Osteocyte (in vitro differentiated cells): ENCODE data around the gene H1-8. TPM values are rescaled to one million over a fixed set of nuclear protein-coding genes. Genes with fewer than 3 reads are reported as not detected.

Experiments used
- DNase-seq: peaks from one replicate; pipeline ENCODE4 v3.0.0; 2021; ENCODE audit warnings: mixed read lengths; ENCODE audit not compliant: unreplicated experiment; ENCODE audit errors: extremely low spot score
- H3K27ac Mint-ChIP-seq: one replicate; pipeline ENCODE4 v1.8.0; 2021; ENCODE audit warnings: mild to moderate bottlenecking, mixed read lengths; ENCODE audit not compliant: unreplicated experiment
- H3K27me3 Mint-ChIP-seq: one replicate; pipeline ENCODE4 v1.8.0; 2021; ENCODE audit warnings: mixed read lengths; ENCODE audit not compliant: unreplicated experiment
- H3K36me3 Mint-ChIP-seq: one replicate; pipeline ENCODE4 v1.8.0; 2021; ENCODE audit warnings: mixed read lengths; ENCODE audit not compliant: unreplicated experiment
- H3K4me1 Mint-ChIP-seq: one replicate; pipeline ENCODE4 v1.8.0; 2021; ENCODE audit warnings: mixed read lengths; ENCODE audit not compliant: unreplicated experiment
- H3K4me3 Mint-ChIP-seq: one replicate; pipeline ENCODE4 v1.8.0; 2021; ENCODE audit warnings: mild to moderate bottlenecking, moderate library complexity, mixed read lengths; ENCODE audit not compliant: unreplicated experiment
- H3K9me3 Mint-ChIP-seq: one replicate; pipeline ENCODE4 v1.8.0; 2021; ENCODE audit warnings: mixed read lengths; ENCODE audit not compliant: unreplicated experiment
- CTCF ChIP-seq: fragments of 200-600 bp; sonication (generic); IDR thresholded peaks from 2 replicates; pipeline ENCODE4 v1.5.0; 2021; ENCODE audit warnings: antibody characterized with exemption, mild to moderate bottlenecking, moderate library complexity
- total RNA-seq: library from RNA; stranded (reverse); gene quantifications from 2 replicates; pipeline ENCODE4 v1.2.1, GENCODE V29; 2021

Gene H1-8
- total RNA-seq, 1 donor from 2014 or later: not detected

- Mint-ChIP-seq H3K27ac (peak within 1 kb of the TSS; percentile 27), H3K4me3 (no peak within 1 kb of the TSS), H3K36me3 (no peaks in the 10 kb centered on the region), H3K27me3 (no peaks in the 10 kb centered on the region), H3K4me1 (peaks cover 49% of the 10 kb centered on the region), H3K9me3 (no peaks in the 10 kb centered on the region)
- DNase-seq: no peak
- no peak for TF ChIP-seq CTCF
These were observed 14.3 kb upstream of the H1-8 start, which contains the start of gene RHO for GRCh38 chr3:129528589-129529100. TSS of gene RHO (plus strand) at chr3:129528639. CDS start at chr3:129528734, 95 bp downstream.

DNA sequence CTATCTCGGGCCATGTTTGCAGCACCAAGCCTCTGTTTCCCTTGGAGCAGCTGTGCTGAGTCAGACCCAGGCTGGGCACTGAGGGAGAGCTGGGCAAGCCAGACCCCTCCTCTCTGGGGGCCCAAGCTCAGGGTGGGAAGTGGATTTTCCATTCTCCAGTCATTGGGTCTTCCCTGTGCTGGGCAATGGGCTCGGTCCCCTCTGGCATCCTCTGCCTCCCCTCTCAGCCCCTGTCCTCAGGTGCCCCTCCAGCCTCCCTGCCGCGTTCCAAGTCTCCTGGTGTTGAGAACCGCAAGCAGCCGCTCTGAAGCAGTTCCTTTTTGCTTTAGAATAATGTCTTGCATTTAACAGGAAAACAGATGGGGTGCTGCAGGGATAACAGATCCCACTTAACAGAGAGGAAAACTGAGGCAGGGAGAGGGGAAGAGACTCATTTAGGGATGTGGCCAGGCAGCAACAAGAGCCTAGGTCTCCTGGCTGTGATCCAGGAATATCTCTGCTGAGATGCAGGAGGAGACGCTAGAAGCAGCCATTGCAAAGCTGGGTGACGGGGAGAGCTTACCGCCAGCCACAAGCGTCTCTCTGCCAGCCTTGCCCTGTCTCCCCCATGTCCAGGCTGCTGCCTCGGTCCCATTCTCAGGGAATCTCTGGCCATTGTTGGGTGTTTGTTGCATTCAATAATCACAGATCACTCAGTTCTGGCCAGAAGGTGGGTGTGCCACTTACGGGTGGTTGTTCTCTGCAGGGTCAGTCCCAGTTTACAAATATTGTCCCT, 13.4 kb upstream of the H1-8 start:
- no peak for DNase-seq
- no peaks in the 10 kb centered on the region for H3K36me3 Mint-ChIP-seq
- no peak for TF ChIP-seq CTCF
- no peaks in the 10 kb centered on the region for H3K27me3 Mint-ChIP-seq
- peak overlapping the region; percentile 29 for H3K27ac Mint-ChIP-seq
- H3K9me3 Mint-ChIP-seq: no peaks in the 10 kb centered on the region
- peaks cover 56% of the 10 kb centered on the region for H3K4me1 Mint-ChIP-seq
- no peak overlapping the region for H3K4me3 Mint-ChIP-seq

- H3K9me3 Mint-ChIP-seq: no peaks in the 10 kb centered on the region
- DNase-seq: no peak
- no peaks in the 10 kb centered on the region for H3K27me3 Mint-ChIP-seq
- peak overlapping the region; percentile 29 for H3K27ac Mint-ChIP-seq
- H3K4me3 Mint-ChIP-seq: no peak overlapping the region
- no peaks in the 10 kb centered on the region for H3K36me3 Mint-ChIP-seq
- no peak for TF ChIP-seq CTCF
- H3K4me1 Mint-ChIP-seq: peaks cover 57% of the 10 kb centered on the region
These were observed 12.7 kb upstream of the H1-8 start for GRCh38 chr3:129530251-129530791.

- Mint-ChIP-seq H3K27ac (no peak overlapping the region), H3K36me3 (no peaks in the 10 kb centered on the region), H3K4me1 (peaks cover 56% of the 10 kb centered on the region), H3K27me3 (no peaks in the 10 kb centered on the region), H3K4me3 (no peak overlapping the region), H3K9me3 (no peaks in the 10 kb centered on the region)
- no peak for DNase-seq
- TF ChIP-seq CTCF: no peak
These were observed 12.2 kb upstream of the H1-8 start for GRCh38 chr3:129530821-129531220.

DNA sequence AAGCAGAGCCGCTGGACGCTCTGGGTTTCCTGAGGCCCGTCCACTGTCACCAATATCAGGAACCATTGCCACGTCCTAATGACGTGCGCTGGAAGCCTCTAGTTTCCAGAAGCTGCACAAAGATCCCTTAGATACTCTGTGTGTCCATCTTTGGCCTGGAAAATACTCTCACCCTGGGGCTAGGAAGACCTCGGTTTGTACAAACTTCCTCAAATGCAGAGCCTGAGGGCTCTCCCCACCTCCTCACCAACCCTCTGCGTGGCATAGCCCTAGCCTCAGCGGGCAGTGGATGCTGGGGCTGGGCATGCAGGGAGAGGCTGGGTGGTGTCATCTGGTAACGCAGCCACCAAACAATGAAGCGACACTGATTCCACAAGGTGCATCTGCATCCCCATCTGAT, 11.3 kb upstream of the H1-8 start:
- Mint-ChIP-seq H3K27ac (peak overlapping the region; percentile 25), H3K9me3 (no peaks in the 10 kb centered on the region), H3K4me3 (no peak overlapping the region), H3K27me3 (no peaks in the 10 kb centered on the region), H3K36me3 (no peaks in the 10 kb centered on the region), H3K4me1 (peaks cover 49% of the 10 kb centered on the region)
- no peak for TF ChIP-seq CTCF
- DNase-seq: no peak
